ENCODE results near the gene FBN1. TPM values are rescaled to one million over a fixed set of nuclear protein-coding genes. Genes with fewer than 3 reads are reported as not detected.

The FBN1 gene
- polyA plus RNA-seq, 1 experiment: 565 TPM

DNA sequence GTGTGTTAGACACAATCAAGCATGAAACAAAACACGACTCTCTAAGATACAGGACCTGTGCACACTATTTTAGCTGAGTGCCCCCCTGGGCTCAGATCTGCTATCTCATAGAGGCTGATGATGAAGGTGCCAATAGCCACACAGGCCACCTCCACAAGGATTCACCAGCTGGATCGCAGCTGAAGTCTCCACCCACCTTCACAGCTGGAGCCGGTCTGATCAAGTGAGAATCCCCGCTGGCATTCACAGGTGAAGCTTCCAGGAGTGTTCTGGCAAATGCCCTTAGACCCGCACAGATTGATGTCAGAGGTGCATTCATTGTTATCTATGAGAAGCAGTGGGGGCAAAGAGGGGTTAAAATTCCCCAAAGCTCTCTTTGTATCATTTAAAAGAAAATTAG lies 224.1 kb downstream of the FBN1 start:
- ChIA-PET POLR2A (no interaction called here), CTCF (interaction anchor here (1.7 kb wide), 1 partner anchor 69 kb away, joined by 5 read pairs; no protein-coding TSS in a partner anchor)
- TF ChIP-seq, protein P1, sequence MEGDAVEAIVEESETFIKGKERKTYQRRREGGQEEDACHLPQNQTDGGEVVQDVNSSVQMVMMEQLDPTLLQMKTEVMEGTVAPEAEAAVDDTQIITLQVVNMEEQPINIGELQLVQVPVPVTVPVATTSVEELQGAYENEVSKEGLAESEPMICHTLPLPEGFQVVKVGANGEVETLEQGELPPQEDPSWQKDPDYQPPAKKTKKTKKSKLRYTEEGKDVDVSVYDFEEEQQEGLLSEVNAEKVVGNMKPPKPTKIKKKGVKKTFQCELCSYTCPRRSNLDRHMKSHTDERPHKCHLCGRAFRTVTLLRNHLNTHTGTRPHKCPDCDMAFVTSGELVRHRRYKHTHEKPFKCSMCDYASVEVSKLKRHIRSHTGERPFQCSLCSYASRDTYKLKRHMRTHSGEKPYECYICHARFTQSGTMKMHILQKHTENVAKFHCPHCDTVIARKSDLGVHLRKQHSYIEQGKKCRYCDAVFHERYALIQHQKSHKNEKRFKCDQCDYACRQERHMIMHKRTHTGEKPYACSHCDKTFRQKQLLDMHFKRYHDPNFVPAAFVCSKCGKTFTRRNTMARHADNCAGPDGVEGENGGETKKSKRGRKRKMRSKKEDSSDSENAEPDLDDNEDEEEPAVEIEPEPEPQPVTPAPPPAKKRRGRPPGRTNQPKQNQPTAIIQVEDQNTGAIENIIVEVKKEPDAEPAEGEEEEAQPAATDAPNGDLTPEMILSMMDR (IDR thresholded peaks at IDR 0.05; ENCODE audit: insufficient read depth, low read depth, low read length): no peak

GRCh38 chr15:48419896-48420295 lies 225.6 kb downstream of the FBN1 start:
- POLR2A ChIA-PET: no interaction called here
- DNase-seq (ENCODE audit: low read depth): no peak
- CTCF ChIA-PET: interaction anchor here (0.7 to 1.2 kb wide), 3 partner anchors 18 to 198 kb away, joined by 3 read pairs; no protein-coding TSS in a partner anchor
- Histone ChIP-seq H3K36me3 (ENCODE audit: control insufficient read depth, insufficient read depth, low read length) (peaks cover 34% of the 10 kb centered on the region), H3K4me3 (ENCODE audit: low read depth, low read length) (no peak overlapping the region), H3K27me3 (ENCODE audit: control insufficient read depth, insufficient read depth, low read length) (no peaks in the 10 kb centered on the region)
- TF ChIP-seq, protein P1 (IDR thresholded peaks at IDR 0.05; ENCODE audit: insufficient read depth, low read depth, low read length): no peak

More for the DNA sequence above, 224.1 kb downstream of the FBN1 start:
- DNase-seq (ENCODE audit: low read depth): no peak
- Histone ChIP-seq H3K27me3 (ENCODE audit: control insufficient read depth, insufficient read depth, low read length) (no peaks in the 10 kb centered on the region), H3K36me3 (ENCODE audit: control insufficient read depth, insufficient read depth, low read length) (peaks cover 29% of the 10 kb centered on the region), H3K4me3 (ENCODE audit: low read depth, low read length) (no peak overlapping the region)

DNA sequence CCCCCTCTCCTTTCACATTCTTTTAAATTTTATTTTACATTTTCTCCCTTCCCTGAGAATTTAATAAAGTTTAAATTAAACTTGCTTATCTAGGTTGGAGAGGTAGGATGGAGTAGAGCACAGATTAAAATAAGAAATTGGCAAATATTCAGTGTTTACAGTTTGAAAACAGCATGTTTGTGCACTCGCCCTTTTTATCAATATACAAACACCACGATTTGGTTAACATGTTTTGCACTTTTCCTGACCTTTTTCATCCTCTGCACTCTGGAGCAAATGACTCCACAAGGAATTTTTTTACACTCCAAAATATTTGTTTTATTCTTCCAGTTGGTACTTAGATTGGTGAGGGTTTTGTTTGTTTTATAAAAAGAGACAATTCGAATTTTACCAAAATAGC lies 227.2 kb downstream of the FBN1 start:
- no peak overlapping the region for H3K4me3 ChIP-seq (ENCODE audit: low read depth, low read length)
- peaks cover 29% of the 10 kb centered on the region for H3K36me3 ChIP-seq (ENCODE audit: control insufficient read depth, insufficient read depth, low read length)
- H3K27me3 ChIP-seq (ENCODE audit: control insufficient read depth, insufficient read depth, low read length): no peaks in the 10 kb centered on the region
- TF ChIP-seq, protein P1 (IDR thresholded peaks at IDR 0.05; ENCODE audit: insufficient read depth, low read depth, low read length): no peak
- ChIA-PET CTCF (no interaction called here), POLR2A (no interaction called here)
- no peak for DNase-seq (ENCODE audit: low read depth)

DNA sequence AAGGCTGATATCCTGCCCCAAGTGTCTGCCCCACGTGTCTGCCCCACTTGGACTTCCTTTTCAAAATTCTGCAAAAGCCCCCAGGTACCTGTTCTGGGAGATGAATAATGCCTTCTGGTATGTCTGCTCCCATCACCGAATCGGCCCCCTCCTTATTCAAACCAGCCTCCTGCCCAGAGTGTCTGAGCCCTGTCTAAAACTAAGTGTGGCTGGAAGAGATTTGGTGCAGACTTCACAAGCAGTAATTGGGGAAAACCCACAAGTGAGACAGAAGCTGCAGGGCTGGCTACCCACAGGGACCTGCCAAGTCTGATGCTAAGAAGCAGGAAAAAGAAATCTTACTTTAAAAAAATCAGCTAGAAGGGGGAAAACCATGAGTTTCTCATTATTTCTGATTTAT lies 229.2 kb downstream of the FBN1 start:
- DNase-seq (ENCODE audit: low read depth): no peak
- ChIA-PET CTCF (interaction anchor here (0.8 kb wide), 1 partner anchor 9 kb away, joined by 6 read pairs; no protein-coding TSS in a partner anchor), POLR2A (no interaction called here)
- H3K27me3 ChIP-seq (ENCODE audit: control insufficient read depth, insufficient read depth, low read length): no peaks in the 10 kb centered on the region
- TF ChIP-seq, protein P1 (IDR thresholded peaks at IDR 0.05; ENCODE audit: insufficient read depth, low read depth, low read length): no peak
- H3K4me3 ChIP-seq (ENCODE audit: low read depth, low read length): no peak overlapping the region
- peaks cover 21% of the 10 kb centered on the region for H3K36me3 ChIP-seq (ENCODE audit: control insufficient read depth, insufficient read depth, low read length)

DNA sequence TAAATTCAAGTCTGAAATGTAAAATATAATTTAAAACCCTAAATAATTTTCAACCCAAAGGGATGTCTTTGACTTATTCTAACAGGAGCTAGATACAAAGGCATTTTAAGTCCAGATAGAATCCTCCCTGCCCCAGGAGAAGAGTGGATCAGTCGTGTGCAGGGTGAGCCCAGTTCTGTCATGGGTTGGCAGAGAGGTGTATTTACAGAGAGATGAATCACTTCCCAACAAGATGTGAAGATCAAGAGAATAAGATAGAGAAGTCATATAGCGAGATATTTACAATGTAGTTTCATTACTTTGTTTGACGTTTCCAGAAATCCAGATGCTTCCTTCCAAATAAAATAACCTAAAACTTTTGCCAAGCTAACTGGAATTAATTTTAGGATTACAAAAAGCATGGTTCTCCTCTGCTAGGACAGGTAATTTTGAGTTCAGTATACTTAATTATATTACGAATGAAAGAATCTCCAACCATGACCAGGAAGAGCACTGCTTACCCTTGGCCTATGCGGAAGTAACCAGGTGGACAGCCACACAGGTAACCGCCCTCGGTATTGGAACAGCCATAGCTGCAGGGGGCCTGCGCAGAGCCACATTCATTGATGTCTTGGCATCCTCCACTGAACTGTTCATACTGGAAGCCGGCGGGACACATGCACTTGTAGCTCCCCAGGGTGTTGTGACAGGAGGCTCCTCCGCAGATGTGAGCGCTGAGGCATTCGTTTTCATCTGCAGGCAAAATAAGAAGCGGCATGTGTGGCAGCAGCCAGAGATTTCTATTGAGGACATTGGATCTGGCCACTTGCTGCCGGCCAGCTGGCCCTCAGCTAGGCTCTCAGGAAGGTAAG lies 230.2 kb downstream of the FBN1 start:
- DNase-seq (ENCODE audit: low read depth): no peak
- H3K36me3 ChIP-seq (ENCODE audit: control insufficient read depth, insufficient read depth, low read length): peaks cover 21% of the 10 kb centered on the region
- POLR2A ChIA-PET: no interaction called here
- TF ChIP-seq, protein P1 (IDR thresholded peaks at IDR 0.05; ENCODE audit: insufficient read depth, low read depth, low read length): no peak
- no peaks in the 10 kb centered on the region for H3K27me3 ChIP-seq (ENCODE audit: control insufficient read depth, insufficient read depth, low read length)
- CTCF ChIA-PET: no interaction called here
- H3K4me3 ChIP-seq (ENCODE audit: low read depth, low read length): no peak overlapping the region
